ENCODE data around the gene SMARCA2.

Gene SMARCA2

DNA sequence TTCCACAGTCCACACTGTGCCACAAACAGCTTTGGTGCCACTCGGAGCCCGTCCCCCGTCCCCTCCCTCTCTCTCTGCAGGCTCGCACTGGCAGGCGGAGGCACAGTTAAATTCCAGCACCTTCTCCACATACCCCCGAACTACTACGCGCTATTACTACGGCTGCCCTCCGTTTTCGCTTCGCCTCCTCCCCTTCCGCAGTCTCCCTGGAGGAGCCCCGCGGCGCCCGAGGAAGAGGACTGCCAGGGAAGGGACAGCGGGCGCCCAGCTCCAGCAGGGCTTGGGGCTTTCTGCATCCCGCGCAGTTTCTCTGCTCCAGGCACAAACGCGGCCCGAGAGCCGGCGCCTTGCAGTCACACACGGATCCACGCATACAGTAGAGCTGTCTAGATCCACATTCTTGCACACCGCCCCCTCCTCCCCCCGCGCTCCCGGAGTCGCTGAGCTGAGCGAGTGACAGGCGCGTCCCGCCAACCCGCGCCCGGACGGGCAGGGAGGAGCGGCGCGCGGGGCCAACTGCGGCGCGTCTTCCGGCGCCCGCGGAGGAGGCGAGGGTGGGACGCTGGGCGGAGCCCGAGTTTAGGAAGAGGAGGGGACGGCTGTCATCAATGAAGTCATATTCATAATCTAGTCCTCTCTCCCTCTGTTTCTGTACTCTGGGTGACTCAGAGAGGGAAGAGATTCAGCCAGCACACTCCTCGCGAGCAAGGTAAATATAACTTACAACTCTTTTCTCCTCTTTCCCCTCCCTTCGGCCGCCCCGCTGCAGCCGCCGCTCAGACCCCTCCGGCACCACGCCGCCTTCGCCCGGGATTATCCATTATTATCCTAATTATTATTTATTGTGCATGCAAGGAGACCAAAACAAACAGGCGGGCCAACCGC, at the start of gene SMARCA2:
SMARCA2 (plus strand) TSS at position 652 of the 885 bp plus-strand sequence. CDS start 13,676 bp downstream, outside the sequence.
- DNase-seq, result peak; percentile 93 to 94

DNA sequence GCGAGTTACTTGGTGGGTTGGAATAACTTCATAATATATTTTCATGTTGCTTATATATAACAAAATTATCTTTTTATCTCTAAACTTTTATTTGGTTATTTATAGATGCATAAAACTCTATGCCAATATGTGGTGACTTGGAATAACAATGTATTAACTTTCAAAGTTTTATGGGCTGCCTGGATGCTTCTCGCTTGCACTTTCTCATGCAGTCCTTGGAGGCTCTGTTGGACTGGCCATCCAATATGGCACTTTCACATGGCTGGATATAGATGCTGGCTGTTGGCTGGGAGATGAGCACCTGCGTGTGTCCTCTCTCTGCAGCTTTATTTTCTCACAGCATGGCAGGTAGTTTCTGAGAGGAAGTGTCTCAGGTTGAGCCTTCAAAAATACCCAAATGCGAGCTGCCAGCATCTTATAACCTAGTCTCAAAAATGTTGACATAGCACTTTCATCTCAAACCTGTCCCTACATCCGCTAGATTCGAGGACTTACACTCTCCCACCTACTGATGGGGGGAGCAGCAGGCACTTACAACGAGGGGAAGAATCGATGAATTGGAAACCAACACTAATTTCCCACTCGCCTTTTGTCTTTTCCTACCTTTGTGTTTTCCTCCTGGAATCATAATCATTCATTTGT, 48.3 kb upstream of the SMARCA2 start:
- no peak for DNase-seq

DNA sequence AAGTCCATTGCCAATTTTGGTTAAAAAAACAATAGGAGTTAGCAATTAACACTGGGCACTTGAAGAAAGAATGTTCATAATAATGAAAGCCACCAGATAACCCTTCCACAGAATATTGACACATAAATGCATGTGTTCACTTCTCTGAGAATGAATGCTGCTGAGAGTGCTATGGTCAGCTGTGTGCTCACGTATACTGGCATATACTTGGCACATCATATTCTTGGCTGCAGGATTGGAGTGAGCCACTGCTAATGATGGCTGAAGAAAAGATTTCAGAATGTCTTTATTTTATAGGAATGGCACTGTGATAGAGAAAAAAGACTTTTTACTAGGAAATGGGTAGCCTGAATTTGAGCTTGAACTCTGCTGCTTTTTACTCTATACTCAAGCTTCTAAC, 46.0 kb upstream of the SMARCA2 start:
- no peak for DNase-seq

DNA sequence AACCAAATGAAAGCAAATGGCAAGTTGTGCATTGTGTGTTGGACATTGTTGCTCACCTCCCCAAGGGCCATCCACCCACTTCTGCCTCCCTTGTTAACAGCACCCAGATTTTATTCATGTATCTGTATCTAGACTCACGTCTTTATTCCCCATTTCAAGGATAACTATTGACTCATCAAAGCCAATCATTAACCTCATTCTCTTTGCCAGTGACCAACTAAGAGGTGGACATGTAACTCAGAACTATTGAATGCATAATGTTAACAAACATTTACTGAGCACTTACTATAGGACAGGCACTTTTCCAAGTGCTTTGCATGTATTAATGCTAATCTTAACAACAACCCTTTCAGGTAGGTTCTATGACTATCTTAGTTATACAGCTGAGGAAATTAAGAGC, 45.2 kb upstream of the SMARCA2 start:
- no peak for DNase-seq

DNA sequence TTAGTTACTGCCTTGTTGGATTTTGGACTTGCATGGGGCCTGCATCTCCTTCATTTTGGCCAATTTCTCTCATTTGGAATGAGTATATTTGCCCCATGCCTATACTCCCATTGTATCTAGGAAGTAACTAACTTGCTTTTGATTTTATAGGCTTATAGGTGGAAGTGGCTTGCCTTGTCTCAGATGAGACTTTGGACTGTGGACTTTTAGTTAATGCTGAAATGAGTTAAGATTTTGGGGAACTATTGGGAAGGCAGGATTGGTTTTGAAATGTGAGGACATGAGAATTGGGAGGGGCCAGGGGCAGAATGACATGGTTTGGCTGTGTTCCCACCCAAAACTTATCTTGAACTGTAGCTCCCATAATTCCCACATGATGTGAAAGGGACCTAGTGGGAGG, 42.5 kb upstream of the SMARCA2 start:
- no peak for DNase-seq

DNA sequence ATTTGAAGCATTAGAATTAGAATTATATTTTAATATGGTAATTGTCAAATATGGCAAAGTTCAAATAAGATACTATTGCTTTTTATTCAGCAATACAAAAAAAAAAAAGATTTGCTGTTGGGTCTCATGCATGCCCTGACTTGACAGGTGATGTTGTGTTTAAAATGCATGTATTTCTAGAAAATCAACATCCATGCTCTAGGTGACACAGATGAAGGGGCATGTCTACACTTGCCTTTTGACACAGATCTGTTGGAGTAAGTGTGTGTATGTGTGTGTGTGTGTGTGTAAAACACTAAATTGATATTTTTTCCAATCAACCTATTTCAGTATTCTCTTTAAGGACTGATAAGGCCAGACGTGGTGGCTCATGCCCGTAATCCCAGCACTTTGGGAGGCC, 38.1 kb upstream of the SMARCA2 start:
- no peak for DNase-seq

DNA sequence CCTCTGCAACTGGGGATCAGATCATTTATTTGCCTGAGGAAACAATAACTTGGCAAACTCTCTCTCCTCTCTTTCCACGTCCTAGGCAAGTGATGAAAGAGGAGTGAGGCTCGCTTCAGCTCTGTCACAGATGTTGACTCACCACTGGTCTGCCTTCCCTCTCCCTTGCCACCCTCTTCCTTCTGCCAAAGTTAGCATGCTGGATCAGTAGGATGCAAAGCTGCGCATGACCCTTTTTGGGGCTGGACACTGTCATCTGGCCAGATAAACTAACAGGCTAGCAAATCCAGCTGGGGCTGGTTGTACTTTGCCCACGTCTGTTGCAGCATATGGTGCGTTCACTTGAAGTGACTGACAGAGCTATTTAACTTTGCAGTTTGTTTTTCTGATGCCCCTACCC, 36.2 kb upstream of the SMARCA2 start:
- no peak for DNase-seq

DNA sequence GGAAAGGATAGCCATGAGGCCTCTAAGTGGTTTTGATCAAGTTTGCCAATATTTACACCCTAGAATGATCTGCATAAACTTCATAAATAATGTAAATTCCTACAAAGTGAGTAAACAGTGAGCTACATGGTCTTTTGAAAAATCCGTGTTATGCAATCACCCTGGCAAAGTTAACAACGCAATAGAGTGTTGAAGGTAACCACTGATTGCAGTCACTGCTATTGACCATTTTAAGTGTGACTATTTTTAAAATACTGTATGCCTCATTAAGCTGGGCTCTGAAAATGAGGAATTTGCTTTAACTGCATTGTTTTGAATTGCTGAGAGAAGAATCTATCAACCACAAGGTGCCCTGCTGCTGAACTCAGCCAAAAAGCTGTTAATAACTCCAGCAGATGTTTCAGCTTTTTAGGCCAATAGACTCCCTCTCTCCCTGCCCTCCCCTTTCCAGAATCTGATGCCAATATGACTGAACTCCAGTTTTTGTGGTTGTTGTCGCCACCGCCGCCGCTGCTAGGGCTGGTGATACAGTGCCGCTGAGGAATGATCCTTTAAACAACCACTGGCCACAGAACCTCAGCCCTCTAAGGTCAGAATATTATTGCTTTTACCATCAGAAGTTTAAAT, 35.3 kb upstream of the SMARCA2 start:
- DNase-seq, result no peak

DNA sequence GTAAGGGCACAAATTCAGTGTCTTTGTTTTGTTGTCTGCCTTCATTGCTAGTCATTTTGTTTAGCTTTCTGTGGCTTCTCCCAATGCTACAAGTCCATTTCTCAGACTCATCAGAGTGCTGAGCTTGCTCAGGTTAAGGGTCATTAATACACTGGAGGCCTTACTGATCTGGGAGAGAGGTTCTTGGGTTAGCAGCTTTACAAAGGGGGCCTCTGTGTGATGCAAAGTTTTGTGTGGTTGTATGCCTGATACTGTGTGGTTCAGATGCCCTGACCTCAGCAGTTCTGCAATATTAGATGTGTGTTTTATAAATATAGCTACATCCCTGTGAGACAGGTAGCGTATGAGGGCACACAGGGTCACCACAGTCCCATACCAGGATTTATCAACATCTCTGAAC, 34.8 kb upstream of the SMARCA2 start:
- no peak for DNase-seq

DNA sequence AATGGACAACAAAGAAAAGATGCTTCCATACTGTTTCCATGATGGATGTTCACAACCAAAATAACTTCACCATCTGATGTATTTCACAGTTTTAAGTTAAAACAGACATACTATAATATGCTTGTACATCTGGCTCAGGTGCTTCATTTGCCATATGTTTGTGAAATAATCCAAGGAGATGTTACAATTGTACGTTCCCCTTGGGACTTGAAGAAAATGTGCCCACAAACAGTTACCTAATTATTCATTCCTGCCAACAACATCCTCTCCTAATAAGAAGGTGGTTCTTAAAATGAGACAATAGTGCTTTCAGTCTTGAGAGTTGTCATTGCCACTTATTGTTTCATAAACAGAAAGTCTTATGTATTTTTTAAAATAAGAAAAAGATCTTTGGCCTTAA, 33.1 kb upstream of the SMARCA2 start:
- DNase-seq, result no peak

DNA sequence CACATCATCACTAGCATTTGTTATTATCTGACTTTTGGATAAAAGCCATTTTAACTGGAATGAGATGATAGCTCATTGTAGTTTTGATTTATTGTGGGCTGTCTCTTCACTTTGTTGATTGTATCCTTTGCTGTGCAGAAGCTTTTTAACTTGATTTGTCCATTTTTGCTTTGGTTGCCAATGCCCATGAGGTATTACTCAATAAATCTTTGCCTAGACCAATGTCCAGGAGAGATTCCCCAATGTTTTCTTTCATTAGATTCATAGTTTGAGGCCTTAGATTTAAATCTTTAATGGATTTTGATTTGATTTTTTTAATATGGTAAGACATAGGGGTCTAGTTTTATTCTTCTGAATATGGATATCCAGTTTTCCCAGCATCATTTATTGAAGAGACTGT, 28.8 kb upstream of the SMARCA2 start:
- no peak for DNase-seq

DNA sequence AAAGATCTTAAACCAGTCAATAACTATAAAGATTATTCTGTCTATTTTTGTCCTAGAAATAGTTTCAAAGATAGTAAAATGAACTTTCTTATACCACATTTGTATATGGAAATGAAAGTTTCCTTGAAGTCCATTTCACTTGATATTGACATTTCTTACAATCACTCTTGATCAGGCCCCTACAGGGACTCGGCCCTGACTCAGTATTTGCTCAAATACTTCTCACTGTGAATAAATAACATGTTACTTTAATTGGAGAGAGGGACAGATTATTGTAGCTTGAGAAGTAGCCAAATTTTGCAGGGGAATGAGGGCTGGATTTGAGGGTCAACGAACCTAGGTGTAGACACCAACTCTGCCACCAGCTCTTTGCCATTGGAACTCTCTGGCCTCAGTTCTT, 25.6 kb upstream of the SMARCA2 start:
- DNase-seq, result no peak

DNA sequence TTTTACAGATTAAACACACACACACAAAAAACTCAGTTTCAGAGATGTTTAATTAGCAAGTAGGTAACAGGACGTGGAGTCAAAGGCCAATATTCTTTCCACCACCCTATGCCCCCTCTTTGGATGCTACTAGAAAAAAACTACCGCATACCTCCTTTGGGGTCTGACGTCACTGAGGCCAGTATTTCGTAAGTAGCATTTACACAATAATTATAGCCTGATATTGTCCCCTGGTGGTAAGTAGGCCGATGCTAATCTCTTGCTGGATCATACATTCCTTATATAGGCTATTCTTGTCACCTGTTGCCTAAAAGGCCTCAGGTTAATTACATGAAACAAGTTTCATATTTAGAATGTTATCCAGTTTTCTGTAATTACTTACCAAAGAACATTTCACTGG, 21.0 kb upstream of the SMARCA2 start:
- DNase-seq, result no peak

DNA sequence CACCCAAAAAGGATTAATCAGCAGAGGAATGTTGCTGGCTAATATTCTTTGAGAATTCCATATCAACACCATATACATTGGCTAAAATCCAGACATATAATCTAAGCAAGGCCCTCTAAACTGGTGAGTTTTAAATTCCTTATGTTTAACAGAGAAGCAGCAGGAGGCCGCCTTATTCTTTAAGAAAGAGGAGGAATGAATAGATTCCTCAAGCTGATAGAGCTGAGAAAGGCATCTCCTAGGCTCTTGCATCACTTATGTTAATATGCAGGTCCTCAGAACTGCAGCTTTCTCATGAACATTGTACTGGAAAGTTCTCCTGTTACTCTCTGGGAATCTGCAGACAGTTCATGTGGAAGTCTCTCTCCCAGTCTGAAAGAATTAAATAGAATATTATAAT, 20.1 kb upstream of the SMARCA2 start:
- DNase-seq, result no peak

DNA sequence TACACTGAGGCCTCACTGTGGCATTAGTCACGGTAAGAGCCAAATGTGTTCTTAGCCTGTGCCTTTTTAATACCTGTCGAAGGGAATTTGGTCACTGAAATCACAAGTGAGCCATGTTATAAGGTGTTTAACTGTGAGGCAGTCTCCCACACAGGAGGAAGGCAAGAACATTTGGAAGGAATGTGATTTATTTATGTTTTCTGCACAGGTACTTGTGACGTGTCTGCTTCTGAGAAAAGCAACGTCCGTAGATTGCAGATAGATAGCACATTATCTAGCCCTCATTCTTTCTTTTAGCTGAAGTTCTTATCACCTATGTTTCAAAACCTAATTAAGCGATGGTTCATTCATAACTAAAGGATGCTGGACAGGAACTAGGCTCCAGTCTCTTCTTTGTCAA, 19.0 kb upstream of the SMARCA2 start:
- DNase-seq, result no peak

DNA sequence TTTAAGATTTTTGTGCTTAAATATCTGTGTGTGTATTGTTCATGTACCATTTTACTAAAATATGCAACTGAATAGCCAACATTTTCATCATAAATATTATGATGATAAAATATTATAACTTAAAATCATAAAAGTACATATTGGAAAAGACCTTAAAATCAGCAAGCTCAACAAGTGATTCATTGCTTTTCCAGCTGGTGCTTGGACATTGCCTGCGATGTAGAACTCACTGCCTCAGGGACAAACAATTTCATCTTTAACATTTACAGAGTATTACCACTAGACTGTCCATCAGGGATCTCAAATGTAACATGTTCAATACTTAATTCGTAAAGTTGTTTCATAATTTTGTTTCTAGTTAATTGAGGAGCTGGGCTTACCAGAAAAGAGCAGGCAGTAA, 17.5 kb upstream of the SMARCA2 start:
- DNase-seq, result no peak

DNA sequence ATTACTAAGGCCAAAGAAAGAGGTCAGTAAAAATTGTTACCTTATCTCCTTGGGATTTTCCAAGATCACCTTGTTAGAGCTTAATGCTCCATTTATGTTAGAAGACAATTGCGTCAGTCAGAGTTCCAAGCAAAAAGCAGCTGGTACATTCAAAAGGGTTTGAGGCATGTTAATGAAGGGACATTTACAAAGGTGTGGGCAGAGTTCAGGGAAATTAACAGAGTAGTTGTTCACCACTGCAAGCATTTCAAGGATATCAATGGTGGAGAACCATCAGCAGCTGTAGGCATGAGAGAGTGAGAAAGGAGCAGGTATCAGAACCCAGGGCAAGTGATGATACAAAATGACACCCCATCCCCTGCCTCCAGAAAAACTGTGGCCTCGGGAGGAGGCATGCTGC, 17.0 kb upstream of the SMARCA2 start:
- no peak for DNase-seq

DNA sequence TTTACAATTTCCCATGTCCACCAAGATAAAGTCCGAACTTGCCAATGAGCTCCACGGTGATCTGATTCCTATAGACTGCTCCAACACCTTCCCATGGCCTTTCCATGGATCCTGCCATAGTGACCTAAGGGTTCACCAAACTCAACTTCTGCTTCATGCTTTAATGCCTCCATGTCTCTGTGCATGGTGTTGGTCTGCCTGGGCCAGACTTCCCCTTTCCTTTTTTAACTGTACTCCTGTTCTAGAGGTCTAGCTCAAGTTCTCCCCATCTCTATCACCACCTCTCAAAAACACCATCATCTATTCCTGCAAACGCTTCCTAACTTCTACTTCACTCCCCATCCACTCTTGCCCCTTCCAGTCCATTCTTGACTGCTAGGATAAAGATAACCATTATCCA, 14.8 kb upstream of the SMARCA2 start:
- no peak for DNase-seq

DNA sequence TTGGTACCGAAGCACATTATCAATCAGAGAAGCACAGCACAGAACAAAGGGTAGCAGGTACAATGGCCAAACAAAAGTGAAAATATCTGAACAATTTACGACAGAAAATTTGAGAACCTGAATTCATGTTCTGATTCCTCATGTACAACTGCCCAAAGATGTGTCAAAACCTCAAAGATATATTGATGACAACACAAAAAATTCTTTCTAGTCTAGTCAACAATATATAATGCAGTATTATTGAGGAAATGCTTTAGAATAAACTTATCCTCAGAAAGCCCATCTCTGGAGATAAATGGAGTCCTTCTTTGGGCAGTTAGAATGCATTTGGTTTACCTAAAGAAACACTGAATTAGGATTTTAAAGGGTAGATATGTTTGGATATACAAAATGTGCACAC, 6.8 kb upstream of the SMARCA2 start:
- no peak for DNase-seq

DNA sequence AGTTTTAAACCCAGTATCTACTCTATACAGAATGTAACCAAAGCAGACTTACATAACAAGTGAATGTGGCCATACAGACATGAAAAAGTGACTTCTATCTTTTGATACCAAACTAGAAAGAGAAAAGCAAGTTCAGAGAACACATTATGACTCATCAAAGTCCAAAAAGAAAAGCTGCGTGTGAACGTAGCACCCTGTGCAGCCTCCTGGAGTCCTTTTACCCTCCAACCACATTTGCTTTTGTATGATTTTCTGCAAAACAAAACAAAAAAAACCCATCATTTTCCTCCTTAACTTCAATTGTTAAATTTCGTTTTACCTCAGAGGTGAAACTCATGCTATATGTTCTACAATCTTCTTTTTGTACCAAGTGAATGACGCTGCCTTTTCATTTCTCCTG, 2.8 kb upstream of the SMARCA2 start:
- no peak for DNase-seq

DNA sequence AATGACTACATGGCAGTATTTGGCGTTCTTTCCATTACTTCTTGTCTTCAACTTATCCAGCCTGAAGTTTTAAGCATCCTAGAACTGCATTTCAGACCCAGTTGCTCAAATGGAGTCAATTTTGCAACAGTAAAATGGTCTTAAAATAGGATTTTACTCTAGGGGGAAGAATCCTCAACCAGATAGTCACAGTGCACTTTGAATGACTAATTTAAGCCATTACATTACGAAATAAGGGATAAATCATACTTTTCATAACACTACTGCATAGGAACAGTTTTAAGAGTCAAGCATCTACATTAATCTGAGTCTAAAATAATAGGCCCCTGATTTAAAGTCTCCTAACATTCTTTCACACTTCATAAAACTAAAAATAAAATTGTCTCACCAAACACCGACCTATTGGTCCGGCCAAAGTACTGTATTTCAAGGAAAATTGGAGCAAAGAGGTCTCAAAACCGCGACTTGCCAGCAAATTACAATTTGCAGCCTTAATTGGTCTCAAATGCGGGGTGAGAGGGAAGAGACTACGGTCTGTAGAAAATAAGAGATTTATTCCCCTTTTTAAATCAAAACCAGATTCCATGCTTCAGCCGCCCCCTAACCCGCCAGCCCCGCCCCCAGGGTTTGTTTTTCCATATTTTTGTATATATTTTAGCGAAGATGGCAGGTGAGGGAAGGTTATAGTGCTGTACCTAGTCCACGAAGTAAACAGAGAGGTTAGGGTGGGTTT, 1.2 kb upstream of the SMARCA2 start:
- DNase-seq, result no peak

DNA sequence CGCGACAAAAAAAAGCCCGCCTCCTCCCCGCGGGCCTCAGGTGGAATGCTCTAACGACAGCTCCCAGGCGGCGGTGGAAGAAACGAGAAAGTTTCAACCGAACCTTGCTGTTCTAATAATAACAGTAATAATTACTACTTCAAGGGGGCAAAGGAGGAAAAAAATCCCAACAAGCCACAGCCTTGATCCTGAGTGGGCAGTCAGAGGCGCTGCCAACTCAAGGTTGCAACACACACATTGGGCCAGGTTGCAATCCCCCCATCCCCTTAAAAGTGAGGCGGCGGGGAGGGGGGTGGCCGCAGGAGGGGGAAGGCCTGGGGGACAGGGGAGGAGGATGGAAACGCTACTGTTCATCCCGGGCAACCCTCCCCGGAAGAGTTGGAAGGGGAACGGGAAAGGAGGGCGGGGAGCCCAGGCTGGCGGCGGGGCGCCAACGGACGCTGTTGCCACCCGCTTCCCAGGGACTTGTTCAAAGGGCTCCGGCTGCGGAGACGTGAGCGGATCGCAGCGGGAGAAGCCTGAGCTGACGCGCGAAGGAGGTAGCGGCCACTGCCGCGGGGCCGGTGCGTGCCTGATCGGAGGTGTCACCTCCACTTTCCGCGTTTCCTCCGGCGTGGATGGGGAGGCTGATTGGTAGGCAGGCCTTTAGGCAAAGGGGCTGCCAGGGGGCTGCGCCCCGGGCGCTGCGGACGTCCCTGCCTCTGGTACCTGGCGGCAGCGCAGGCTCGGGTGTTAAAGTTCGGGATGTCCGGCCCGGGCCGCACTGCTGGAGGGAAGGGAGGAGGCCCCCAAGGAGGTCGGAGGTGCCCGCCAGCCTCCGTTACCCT, 647 bp downstream of the SMARCA2 start:
- DNase-seq, result peak; percentile 34 to 43

Measured in NCI-H1930 (cell line).